IMR-90 (cell line): Measurements from ENCODE around the gene CENPV. TPM values are rescaled to one million over a fixed set of nuclear protein-coding genes. Genes with fewer than 3 reads are reported as not detected.

ENCODE experiments used
- ATAC-seq: fragments of 200-7000 bp; cut with Tn5 transposase; 2 replicates; pipeline ENCODE4 v1.9.1; 2020; ENCODE audit warnings: low read depth, mild to moderate bottlenecking, moderate library complexity
- BruUV-seq: library from RNA; stranded (reverse); fragments of 400-500 nt; replicated peaks from 2 replicates; lab custom pipeline; 2021; lab: Mats Ljungman, UMichigan
- CTCF ChIA-PET: fragments of 300-600 bp; formaldehyde crosslinking; extraction: SDS; loops from one replicate; lab custom pipeline; 2021; ENCODE audit warnings: antibody characterized with exemption; lab: Yijun Ruan, JAX
- POLR2A ChIA-PET: fragments of 300-600 bp; sonication (Branson Sonifier 250); formaldehyde crosslinking; loops from one replicate; lab custom pipeline; 2022; ENCODE audit warnings: antibody characterized with exemption; ENCODE audit not compliant: unreplicated experiment; lab: Charles Lee
- DNase-seq: peaks from one replicate; pipeline ENCODE4 v3.0.0; 2013
- H2AFZ ChIP-seq: replicated peaks from 2 replicates; pipeline ENCODE3; 2013; ENCODE audit warnings: low read length, mild to moderate bottlenecking; ENCODE audit not compliant: poor library complexity
- H2AK5ac ChIP-seq: 2 replicates; pipeline ENCODE4 v1.6.1; 2013; ENCODE audit warnings: low read depth, low read length, inconsistent platforms
- H2AK9ac ChIP-seq: replicated peaks from 2 replicates; pipeline ENCODE3; 2013; ENCODE audit warnings: mild to moderate bottlenecking, low read depth, low read length, moderate library complexity; ENCODE audit not compliant: poor library complexity
- H2BK120ac ChIP-seq: 2 replicates; pipeline ENCODE4 v1.6.1; 2013; ENCODE audit warnings: low read depth, low read length, inconsistent platforms
- H2BK15ac ChIP-seq: 3 replicates; pipeline ENCODE4 v1.6.1; 2013; ENCODE audit warnings: low read depth, low read length, inconsistent platforms
- H2BK20ac ChIP-seq: 2 replicates; pipeline ENCODE4 v1.6.1; 2013; ENCODE audit warnings: low read depth, mild to moderate bottlenecking, inconsistent platforms, low read length, moderate library complexity
- H2BK5ac ChIP-seq: 2 replicates; pipeline ENCODE4 v1.6.1; 2013; ENCODE audit warnings: mild to moderate bottlenecking, low read depth, low read length, inconsistent platforms; ENCODE audit not compliant: poor library complexity, severe bottlenecking
- H3K14ac ChIP-seq: replicated peaks from 2 replicates; pipeline ENCODE4 v1.6.1; 2013; ENCODE audit warnings: low read depth, low read length, inconsistent platforms
- H3K18ac ChIP-seq: 2 replicates; pipeline ENCODE4 v1.6.1; 2013; ENCODE audit warnings: low read depth, low read length, control low read depth
- H3K23ac ChIP-seq: 2 replicates; pipeline ENCODE4 v1.6.1; 2013; ENCODE audit warnings: low read depth, low read length, inconsistent platforms
- H3K27ac ChIP-seq: 2 replicates; pipeline ENCODE4 v1.5.1; 2013; ENCODE audit warnings: mild to moderate bottlenecking, control low read depth, low read length; ENCODE audit not compliant: insufficient read depth
- H3K27me3 ChIP-seq: 2 replicates; pipeline ENCODE4 v1.6.1; 2013; ENCODE audit warnings: low read length; ENCODE audit not compliant: control insufficient read depth, insufficient read depth
- H3K36me3 ChIP-seq: 2 replicates; pipeline ENCODE4 v1.6.1; 2013; ENCODE audit warnings: low read length, mixed read lengths; ENCODE audit not compliant: control insufficient read depth, insufficient read depth
- H3K4ac ChIP-seq: 2 replicates; pipeline ENCODE4 v1.6.1; 2013; ENCODE audit warnings: low read depth, low read length, inconsistent platforms
- H3K4me1 ChIP-seq: 2 replicates; pipeline ENCODE4 v1.6.1; 2013; ENCODE audit warnings: low read length, mixed read lengths; ENCODE audit not compliant: control insufficient read depth, insufficient read depth
- H3K4me2 ChIP-seq: 2 replicates; pipeline ENCODE4 v1.6.1; 2013; ENCODE audit warnings: low read depth, mild to moderate bottlenecking, control low read depth, low read length, moderate library complexity
- H3K4me3 ChIP-seq: 2 replicates; pipeline ENCODE4 v1.5.1; 2013; ENCODE audit warnings: low read depth, mild to moderate bottlenecking, control low read depth, low read length, moderate library complexity; ENCODE audit not compliant: insufficient read depth
- H3K56ac ChIP-seq: 2 replicates; pipeline ENCODE4 v1.6.1; 2013; ENCODE audit warnings: low read length, inconsistent platforms; ENCODE audit not compliant: insufficient read depth; ENCODE audit errors: extremely low read depth
- H3K79me1 ChIP-seq, 2 experiments: 2 replicates each; pipeline ENCODE4 v1.6.1; 2013; ENCODE audit warnings: low read length in 2 of 2, inconsistent platforms in 1 of 2, low read depth in 1 of 2
- H3K9ac ChIP-seq: 2 replicates; pipeline ENCODE4 v1.6.1; 2013; ENCODE audit warnings: low read depth, low read length, control low read depth
- H3K9me1 ChIP-seq: 2 replicates; pipeline ENCODE4 v1.6.1; 2013; ENCODE audit warnings: low read length, inconsistent platforms; ENCODE audit not compliant: insufficient read depth
- H3K9me3 ChIP-seq: 2 replicates; pipeline ENCODE4 v1.6.1; 2013; ENCODE audit warnings: low read length; ENCODE audit not compliant: control insufficient read depth, insufficient read depth
- H4K20me1 ChIP-seq: 2 replicates; pipeline ENCODE4 v1.6.1; 2013; ENCODE audit warnings: low read length, inconsistent platforms; ENCODE audit not compliant: insufficient read depth
- H4K5ac ChIP-seq: 2 replicates; pipeline ENCODE4 v1.6.1; 2013; ENCODE audit warnings: mild to moderate bottlenecking, low read depth, low read length, control low read depth
- H4K8ac ChIP-seq, 2 experiments: 2 replicates each; pipeline ENCODE4 v1.6.1; 2013; ENCODE audit warnings: low read depth in 2 of 2, low read length in 2 of 2, control low read depth in 1 of 2, inconsistent platforms in 1 of 2
- H4K91ac ChIP-seq: 2 replicates; pipeline ENCODE4 v1.6.1; 2013; ENCODE audit warnings: low read depth, low read length, inconsistent platforms; ENCODE audit not compliant: insufficient read depth
- BHLHE40 ChIP-seq: fragments of 150-350 bp; IDR thresholded peaks from 2 replicates; pipeline ENCODE4 v1.6.1; 2016; ENCODE audit warnings: mild to moderate bottlenecking, low read depth, low read length
- CEBPB ChIP-seq: IDR thresholded peaks from 2 replicates; pipeline ENCODE4 v1.6.1; 2012; ENCODE audit warnings: low read depth, low read length, improper control_type of control experiment
- CHD1 ChIP-seq: IDR thresholded peaks from 2 replicates; pipeline ENCODE4 v1.6.1; 2012; ENCODE audit warnings: low read depth, low read length, improper control_type of control experiment
- FOS ChIP-seq: fragments of 150-350 bp; IDR thresholded peaks from 2 replicates; pipeline ENCODE4 v1.6.1; 2016; ENCODE audit warnings: low read depth, low read length
- MAFK ChIP-seq: IDR thresholded peaks from 2 replicates; pipeline ENCODE4 v1.6.1; 2012; ENCODE audit warnings: low read depth, low read length, improper control_type of control experiment
- MAZ ChIP-seq: IDR thresholded peaks from 2 replicates; pipeline ENCODE4 v1.6.1; 2012; ENCODE audit warnings: low read depth, mild to moderate bottlenecking, low read length, improper control_type of control experiment, moderate library complexity, borderline replicate concordance
- MXI1 ChIP-seq: IDR thresholded peaks from 2 replicates; pipeline ENCODE4 v1.6.1; 2012; ENCODE audit warnings: low read depth, mild to moderate bottlenecking, low read length, moderate library complexity, borderline replicate concordance
- NFE2L2 ChIP-seq: fragments of 150-350 bp; IDR thresholded peaks from 2 replicates; pipeline ENCODE4 v1.6.1; 2016; ENCODE audit warnings: low read depth, mild to moderate bottlenecking, low read length
- POLR2A ChIP-seq: IDR thresholded peaks from 2 replicates; pipeline ENCODE4 v1.6.1; 2012; ENCODE audit warnings: mild to moderate bottlenecking, low read depth, low read length
- RAD21 ChIP-seq: IDR thresholded peaks from 2 replicates; pipeline ENCODE4 v1.6.1; 2012; ENCODE audit warnings: low read length, improper control_type of control experiment
- RCOR1 ChIP-seq: IDR thresholded peaks from 2 replicates; pipeline ENCODE4 v1.6.1; 2012; ENCODE audit warnings: mild to moderate bottlenecking, low read length, improper control_type of control experiment; ENCODE audit not compliant: insufficient replicate concordance
- RFX5 ChIP-seq: IDR thresholded peaks from 2 replicates; pipeline ENCODE4 v1.8.0; 2012; ENCODE audit warnings: low read depth, mild to moderate bottlenecking, low read length, moderate library complexity
- SMC3 ChIP-seq: fragments of 150-350 bp; IDR thresholded peaks from 2 replicates; pipeline ENCODE4 v1.6.1; 2016; ENCODE audit warnings: low read depth, mild to moderate bottlenecking, antibody characterized with exemption, low read length, moderate library complexity
- whole genome bisulfite sequencing, 2 experiments: methylation state at CpG; one replicate each; pipeline versions ENCODE4 v1.1.5 to v1.1.7; 2013; ENCODE audit warnings: missing lambda C conversion rate in 2 of 2; ENCODE audit not compliant: insufficient read length in 1 of 2; ENCODE audit errors: extremely low coverage in 2 of 2; 5-methylcytosine and 5-hydroxymethylcytosine counted together
- dilution Hi-C: fragments of 300-500 bp; cut with HindIII; formaldehyde crosslinking; loops from one replicate; pipeline ENCODE4 v1.14.3; 2018; ENCODE audit warnings: low sequenced_read_pairs; ENCODE audit not compliant: unreplicated experiment
- in situ Hi-C: fragments of 300-500 bp; cut with MboI; formaldehyde crosslinking; loops from 3 replicates; pipeline ENCODE4 v1.14.3; 2019; ENCODE audit warnings: low sequenced_read_pairs, inconsistent platforms, mixed read lengths
- intact Hi-C: fragments of 100-400 bp; cut with micrococcal nuclease; formaldehyde crosslinking; loops from 2 replicates; pipeline ENCODE4 v1.10.0; 2022
- polyA plus RNA-seq, 3 experiments: library from polyadenylated mRNA; depleted of rRNA; stranded (reverse); fragments of >200 nt; gene quantifications; 2 replicates each; pipeline ENCODE4 v1.2.3, GENCODE V29; 2012; ENCODE audit warnings: low replicate concordance in 1 of 3
- total RNA-seq: library from RNA; depleted of rRNA; stranded (reverse); fragments of >200 nt; gene quantifications from 2 replicates; pipeline ENCODE4 v1.2.3, GENCODE V29; 2012
- TF ChIP-seq, protein P1 (sequence below): fragments of 150-350 bp; IDR thresholded peaks from 2 replicates; pipeline ENCODE4 v1.6.1; 2017; ENCODE audit warnings: mild to moderate bottlenecking, antibody characterized with exemption, low read length, low read depth
- TF ChIP-seq, protein P2 (sequence below): fragments of 150-350 bp; IDR thresholded peaks from 2 replicates; pipeline ENCODE4 v1.6.1; 2016; ENCODE audit warnings: low read depth, mild to moderate bottlenecking, low read length, moderate library complexity, borderline replicate concordance
- TF ChIP-seq, protein P3 (sequence below): conservative IDR thresholded peaks from 2 replicates; pipeline ENCODE4 v1.5.1; 2012; ENCODE audit warnings: mild to moderate bottlenecking, low read depth, low read length, improper control_type of control experiment

Gene CENPV
- total and polyA plus RNA-seq, 2 of the 4 experiments (the other 2 are of a cell fraction), result 35.3 to 49.8 TPM

DNA sequence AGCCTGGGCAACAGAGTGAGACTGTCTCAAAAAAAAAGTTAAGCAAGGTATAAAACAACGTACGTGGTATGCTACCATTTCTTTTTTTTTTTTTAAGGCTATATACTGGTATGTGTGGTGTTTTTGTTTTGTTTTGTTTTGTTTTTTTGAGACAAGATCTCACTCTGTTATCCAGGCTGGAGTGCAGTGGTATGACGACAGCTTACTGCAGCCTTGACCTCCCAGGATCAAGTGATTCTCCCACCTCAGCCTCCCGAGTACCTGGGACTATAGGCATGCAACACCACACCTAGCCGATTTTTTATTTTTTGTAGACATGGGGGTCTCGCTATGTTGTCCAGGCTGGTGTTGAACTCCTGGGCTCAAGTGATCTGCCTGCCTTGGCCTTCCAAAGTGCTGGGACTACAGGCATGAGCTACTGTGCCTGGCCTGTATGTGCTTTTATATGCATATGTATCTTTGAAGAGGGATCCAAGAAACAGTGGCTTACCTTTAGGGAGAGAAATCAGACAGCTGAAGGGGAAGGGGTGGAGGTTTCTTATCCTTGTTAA lies 6.5 kb downstream of the CENPV start:
- no peak for TF ChIP-seq POLR2A
- TF ChIP-seq, protein P1, sequence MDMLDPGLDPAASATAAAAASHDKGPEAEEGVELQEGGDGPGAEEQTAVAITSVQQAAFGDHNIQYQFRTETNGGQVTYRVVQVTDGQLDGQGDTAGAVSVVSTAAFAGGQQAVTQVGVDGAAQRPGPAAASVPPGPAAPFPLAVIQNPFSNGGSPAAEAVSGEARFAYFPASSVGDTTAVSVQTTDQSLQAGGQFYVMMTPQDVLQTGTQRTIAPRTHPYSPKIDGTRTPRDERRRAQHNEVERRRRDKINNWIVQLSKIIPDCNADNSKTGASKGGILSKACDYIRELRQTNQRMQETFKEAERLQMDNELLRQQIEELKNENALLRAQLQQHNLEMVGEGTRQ, result no peak
- TF ChIP-seq, protein P2, sequence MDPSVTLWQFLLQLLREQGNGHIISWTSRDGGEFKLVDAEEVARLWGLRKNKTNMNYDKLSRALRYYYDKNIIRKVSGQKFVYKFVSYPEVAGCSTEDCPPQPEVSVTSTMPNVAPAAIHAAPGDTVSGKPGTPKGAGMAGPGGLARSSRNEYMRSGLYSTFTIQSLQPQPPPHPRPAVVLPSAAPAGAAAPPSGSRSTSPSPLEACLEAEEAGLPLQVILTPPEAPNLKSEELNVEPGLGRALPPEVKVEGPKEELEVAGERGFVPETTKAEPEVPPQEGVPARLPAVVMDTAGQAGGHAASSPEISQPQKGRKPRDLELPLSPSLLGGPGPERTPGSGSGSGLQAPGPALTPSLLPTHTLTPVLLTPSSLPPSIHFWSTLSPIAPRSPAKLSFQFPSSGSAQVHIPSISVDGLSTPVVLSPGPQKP, result no peak
- TF ChIP-seq RAD21, result no peak
- TF ChIP-seq, protein P3, sequence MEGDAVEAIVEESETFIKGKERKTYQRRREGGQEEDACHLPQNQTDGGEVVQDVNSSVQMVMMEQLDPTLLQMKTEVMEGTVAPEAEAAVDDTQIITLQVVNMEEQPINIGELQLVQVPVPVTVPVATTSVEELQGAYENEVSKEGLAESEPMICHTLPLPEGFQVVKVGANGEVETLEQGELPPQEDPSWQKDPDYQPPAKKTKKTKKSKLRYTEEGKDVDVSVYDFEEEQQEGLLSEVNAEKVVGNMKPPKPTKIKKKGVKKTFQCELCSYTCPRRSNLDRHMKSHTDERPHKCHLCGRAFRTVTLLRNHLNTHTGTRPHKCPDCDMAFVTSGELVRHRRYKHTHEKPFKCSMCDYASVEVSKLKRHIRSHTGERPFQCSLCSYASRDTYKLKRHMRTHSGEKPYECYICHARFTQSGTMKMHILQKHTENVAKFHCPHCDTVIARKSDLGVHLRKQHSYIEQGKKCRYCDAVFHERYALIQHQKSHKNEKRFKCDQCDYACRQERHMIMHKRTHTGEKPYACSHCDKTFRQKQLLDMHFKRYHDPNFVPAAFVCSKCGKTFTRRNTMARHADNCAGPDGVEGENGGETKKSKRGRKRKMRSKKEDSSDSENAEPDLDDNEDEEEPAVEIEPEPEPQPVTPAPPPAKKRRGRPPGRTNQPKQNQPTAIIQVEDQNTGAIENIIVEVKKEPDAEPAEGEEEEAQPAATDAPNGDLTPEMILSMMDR, result no peak
- no peak for TF ChIP-seq BHLHE40
- no peak for TF ChIP-seq RCOR1
- no peak for TF ChIP-seq MAFK
- no peak for TF ChIP-seq SMC3
- no peak for TF ChIP-seq RFX5
- no peak for TF ChIP-seq NFE2L2
- no peak for TF ChIP-seq CHD1
- no peak for TF ChIP-seq MXI1
- TF ChIP-seq FOS, result no peak
- no peak for TF ChIP-seq CEBPB
- no peak for TF ChIP-seq MAZ
- no peaks in the 10 kb centered on the region; the same call in 1 of the 2 replicates for H3K4me1 ChIP-seq

More for the DNA sequence above, 6.5 kb downstream of the CENPV start:
- no peak overlapping the region for H3K14ac ChIP-seq
- H2BK120ac ChIP-seq, result no peak overlapping the region
- no CpG with 5 or more reads among the region's 6 CpGs for WGBS, 2 experiments
- POLR2A ChIA-PET, result no interaction called here
- peaks cover 9% of the 10 kb centered on the region; the same call in 1 of the 2 replicates for H3K9me1 ChIP-seq
- H3K4me3 ChIP-seq, result no peak overlapping the region
- peaks cover 22% of the 10 kb centered on the region for H3K36me3 ChIP-seq
- H2BK5ac ChIP-seq, result no peak overlapping the region
- no peak overlapping the region for H4K5ac ChIP-seq
- H3K18ac ChIP-seq, result no peak overlapping the region
- H3K27me3 ChIP-seq, result no peaks in the 10 kb centered on the region
- dilution Hi-C loops (no loop called here), in situ Hi-C loops (no loop called here), intact Hi-C loops (no loop called here)
- peaks cover 0 to 3% of the 10 kb centered on the region in 2 experiments; a peak in 2 of 4 replicates for H3K79me1 ChIP-seq
- no peak overlapping the region for H3K9ac ChIP-seq
- no peak overlapping the region for H2AK5ac ChIP-seq
- no peak overlapping the region for H3K56ac ChIP-seq
- no peak for DNase-seq
- H3K23ac ChIP-seq, result no peak overlapping the region
- H4K91ac ChIP-seq, result no peak overlapping the region
- no peak overlapping the region for H3K4me2 ChIP-seq
- H2BK20ac ChIP-seq, result no peak overlapping the region
- H2AFZ ChIP-seq, result no peak overlapping the region
- no peaks in the 10 kb centered on the region for H3K9me3 ChIP-seq
- H4K8ac ChIP-seq, result no peak overlapping the region
- no peak overlapping the region for H3K4ac ChIP-seq
- no peak overlapping the region for H2BK15ac ChIP-seq
- H4K20me1 ChIP-seq, result no peaks in the 10 kb centered on the region
- no peak overlapping the region for H3K27ac ChIP-seq
- ATAC-seq, result no peak
- CTCF ChIA-PET, result no interaction called here
- BruUV-seq, result no TSS peak
- H2AK9ac ChIP-seq, result no peak overlapping the region
